C4-2B (cell line): ENCODE measurements around the gene KPNA3.
A peak's percentile ranks its signal among the peaks of the same experiment; 100 is the strongest.

Experiments used
- H3K27ac ChIP-seq: fragments of 450-650 bp; 2 replicates; pipeline ENCODE4 v1.5.1; 2017
- CTCF ChIP-seq: fragments of 450-650 bp; conservative IDR thresholded peaks from 2 replicates; pipeline ENCODE4 v1.5.1; 2017; ENCODE audit warnings: mild to moderate bottlenecking
- ZFX ChIP-seq: fragments of 450-650 bp; IDR thresholded peaks from 2 replicates; pipeline ENCODE4 v1.6.1; 2017

The KPNA3 gene

GRCh38 chr13:49653478-49653877 lies 139.0 kb downstream of the KPNA3 start:
- H3K27ac ChIP-seq = no peak overlapping the region
- TF ChIP-seq ZFX (no peak), CTCF (no peak)

- TF ChIP-seq ZFX = no peak
- peak; percentile 69 for TF ChIP-seq CTCF
- no peak overlapping the region for H3K27ac ChIP-seq
Measured at GRCh38 chr13:49652355-49653305, 139.9 kb downstream of the KPNA3 start.

- TF ChIP-seq ZFX (no peak), CTCF (no peak)
- H3K27ac ChIP-seq = no peak overlapping the region
Measured at GRCh38 chr13:49651570-49652354, 140.7 kb downstream of the KPNA3 start.

- TF ChIP-seq ZFX (no peak), CTCF (no peak)
- H3K27ac ChIP-seq = no peak overlapping the region
Measured at GRCh38 chr13:49649963-49650312, 142.5 kb downstream of the KPNA3 start.
